Breast epithelium (tissue), 3 donors: ENCODE data around the gene DOK1.

ENCODE experiments used
- POLR2A ChIP-seq: fragments of 450-650 bp; IDR thresholded peaks from one replicate; pipeline ENCODE4 v1.6.1; 2016; ENCODE audit warnings: antibody characterized with exemption, mild to moderate bottlenecking, moderate library complexity
- POLR2AphosphoS5 ChIP-seq, 3 donors: sonication (generic); formaldehyde crosslinking; IDR thresholded peaks; one replicate each; pipeline ENCODE4 v1.6.1; 2017; ENCODE audit warnings: antibody characterized with exemption in 3 of 3
- TF ChIP-seq, protein P1 (sequence below), 3 donors: fragments of 450-650 bp; IDR thresholded peaks; one replicate each; pipeline ENCODE4 v1.5.1; 2016 to 2017; ENCODE audit warnings: antibody characterized with exemption in 3 of 3, mild to moderate bottlenecking in 3 of 3, moderate library complexity in 3 of 3

GRCh38 chr2:74525717-74526648 is 28.5 kb upstream of the DOK1 start, which contains the start of gene DQX1:
- TF ChIP-seq POLR2A (no peak), POLR2AphosphoS5 (IDR thresholded peaks at IDR 0.05) (no peak)
- TF ChIP-seq, protein P1, sequence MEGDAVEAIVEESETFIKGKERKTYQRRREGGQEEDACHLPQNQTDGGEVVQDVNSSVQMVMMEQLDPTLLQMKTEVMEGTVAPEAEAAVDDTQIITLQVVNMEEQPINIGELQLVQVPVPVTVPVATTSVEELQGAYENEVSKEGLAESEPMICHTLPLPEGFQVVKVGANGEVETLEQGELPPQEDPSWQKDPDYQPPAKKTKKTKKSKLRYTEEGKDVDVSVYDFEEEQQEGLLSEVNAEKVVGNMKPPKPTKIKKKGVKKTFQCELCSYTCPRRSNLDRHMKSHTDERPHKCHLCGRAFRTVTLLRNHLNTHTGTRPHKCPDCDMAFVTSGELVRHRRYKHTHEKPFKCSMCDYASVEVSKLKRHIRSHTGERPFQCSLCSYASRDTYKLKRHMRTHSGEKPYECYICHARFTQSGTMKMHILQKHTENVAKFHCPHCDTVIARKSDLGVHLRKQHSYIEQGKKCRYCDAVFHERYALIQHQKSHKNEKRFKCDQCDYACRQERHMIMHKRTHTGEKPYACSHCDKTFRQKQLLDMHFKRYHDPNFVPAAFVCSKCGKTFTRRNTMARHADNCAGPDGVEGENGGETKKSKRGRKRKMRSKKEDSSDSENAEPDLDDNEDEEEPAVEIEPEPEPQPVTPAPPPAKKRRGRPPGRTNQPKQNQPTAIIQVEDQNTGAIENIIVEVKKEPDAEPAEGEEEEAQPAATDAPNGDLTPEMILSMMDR (IDR thresholded peaks at IDR 0.05), result no peak
